CD4-positive, alpha-beta T cell treated with Interleukin-4 for 1 hour (primary cell): ENCODE data around the gene MMRN1.

Source experiments
- DNase-seq, 2 donors: peaks; one replicate each; pipeline ENCODE4 v3.0.0-alpha.2; 2020 to 2022

The MMRN1 gene

DNA sequence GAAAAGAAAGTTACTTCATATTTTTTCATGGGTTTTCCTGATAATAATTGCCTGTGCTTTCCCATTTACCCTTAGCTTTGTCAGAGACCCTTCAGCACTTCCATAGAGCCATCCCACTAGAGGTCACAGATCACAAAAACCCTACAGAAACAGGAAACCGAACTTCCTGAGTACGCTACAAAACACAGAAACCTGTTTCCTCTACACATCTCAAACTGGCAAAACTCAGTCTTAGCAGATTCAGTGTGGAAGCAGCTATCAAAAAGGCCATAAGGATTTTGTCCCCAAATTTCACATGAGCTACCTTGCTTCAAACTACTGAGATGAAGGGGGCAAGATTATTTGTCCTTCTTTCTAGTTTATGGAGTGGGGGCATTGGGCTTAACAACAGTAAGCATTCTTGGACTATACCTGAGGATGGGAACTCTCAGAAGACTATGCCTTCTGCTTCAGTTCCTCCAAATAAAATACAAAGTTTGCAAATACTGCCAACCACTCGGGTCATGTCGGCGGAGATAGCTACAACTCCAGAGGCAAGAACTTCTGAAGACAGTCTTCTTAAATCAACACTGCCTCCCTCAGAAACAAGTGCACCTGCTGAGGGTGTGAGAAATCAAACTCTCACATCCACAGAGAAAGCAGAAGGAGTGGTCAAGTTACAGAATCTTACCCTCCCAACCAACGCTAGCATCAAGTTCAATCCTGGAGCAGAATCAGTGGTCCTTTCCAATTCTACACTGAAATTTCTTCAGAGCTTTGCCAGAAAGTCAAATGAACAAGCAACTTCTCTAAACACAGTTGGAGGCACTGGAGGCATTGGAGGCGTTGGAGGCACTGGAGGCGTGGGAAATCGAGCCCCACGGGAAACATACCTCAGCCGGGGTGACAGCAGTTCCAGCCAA lies at the start of gene MMRN1:
Gene MMRN1, plus strand, starts transcription at position 206 of the 902 bp plus-strand sequence. Its CDS starts 118 bp downstream, at position 324.
- DNase-seq: peak in 1 of 2 donors; percentile 16

DNA sequence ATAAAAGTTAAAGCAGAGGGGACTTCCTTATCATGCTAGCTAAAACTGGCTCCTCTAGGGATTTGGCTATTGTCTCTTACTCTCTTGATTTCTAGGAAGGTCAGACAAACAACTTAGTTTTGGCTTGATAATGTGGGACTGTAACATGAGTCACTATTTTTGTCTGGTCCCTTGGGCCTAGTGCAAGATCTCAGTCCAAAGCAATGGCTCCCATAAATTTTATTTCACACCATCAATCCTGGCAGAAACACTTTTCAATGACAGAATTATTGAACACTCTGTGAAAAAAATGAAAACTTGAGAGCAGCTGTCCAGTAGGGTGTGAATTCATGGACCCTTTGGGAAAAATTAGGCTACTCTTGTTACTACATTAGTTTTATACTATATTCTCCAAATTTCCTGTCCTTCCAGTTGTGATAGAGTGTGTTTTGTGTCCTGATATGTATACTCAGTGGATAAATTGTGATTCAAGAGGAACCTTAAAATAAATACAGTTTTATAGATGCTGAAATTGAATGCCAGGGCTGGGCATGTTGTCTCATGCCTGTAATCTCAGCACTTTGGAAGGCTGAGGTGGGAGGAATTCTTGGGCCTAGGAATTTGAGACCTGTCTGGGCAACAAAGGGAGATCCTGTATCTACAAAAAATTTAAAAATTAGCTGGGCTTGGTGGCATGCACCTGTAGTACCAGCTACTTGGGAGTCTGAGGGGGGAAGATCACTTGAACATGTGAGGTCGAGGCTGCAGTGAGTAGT lies 46.9 kb upstream of the MMRN1 start:
- DNase-seq: no peak

DNA sequence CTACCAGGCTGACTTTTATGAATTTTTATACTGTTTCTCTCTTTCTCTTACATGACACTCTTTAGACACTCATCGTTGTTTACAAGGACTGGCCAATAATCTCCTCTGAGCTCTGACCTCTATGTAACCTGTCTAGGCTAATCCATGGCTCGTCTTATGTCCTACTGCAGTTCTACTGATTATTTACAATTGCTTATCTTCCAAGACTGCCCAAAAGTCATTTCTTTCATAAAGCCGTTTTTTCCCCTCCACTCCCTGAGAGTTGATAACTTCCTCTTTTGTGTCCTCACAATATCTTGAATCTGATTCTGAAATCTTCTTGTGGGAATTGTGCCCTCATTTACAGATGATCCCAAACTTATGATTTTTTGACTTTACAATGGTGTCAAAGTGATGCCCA lies 39.4 kb upstream of the MMRN1 start:
- no peak for DNase-seq

GRCh38 chr4:89860971-89861370 lies 33.7 kb upstream of the MMRN1 start:
- DNase-seq: no peak

DNA sequence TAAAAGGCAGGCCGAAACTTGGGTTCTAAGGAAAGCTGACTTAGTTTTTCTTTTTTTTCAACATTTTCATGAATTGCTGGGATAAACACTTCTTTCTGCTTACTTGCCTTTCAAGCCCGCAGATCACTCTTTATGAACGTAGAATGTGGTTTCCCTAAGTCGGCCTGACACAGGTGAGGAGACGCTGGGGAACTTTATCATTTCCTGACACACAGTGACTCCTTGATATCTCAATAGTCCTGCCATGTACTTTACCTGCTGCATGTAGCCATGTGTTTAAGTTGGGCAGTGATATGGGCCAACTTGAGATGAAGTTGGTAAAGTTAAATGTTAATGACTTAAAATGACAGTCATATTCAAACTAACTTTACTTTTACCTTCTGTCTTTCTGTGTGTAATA lies 31.1 kb upstream of the MMRN1 start:
- no peak for DNase-seq

GRCh38 chr4:89868276-89868675 lies 26.4 kb upstream of the MMRN1 start:
- no peak for DNase-seq

- no peak for DNase-seq
These were observed 25.6 kb upstream of the MMRN1 start for GRCh38 chr4:89868999-89869589.

GRCh38 chr4:89871211-89871610 lies 23.4 kb upstream of the MMRN1 start:
- DNase-seq: no peak

DNA sequence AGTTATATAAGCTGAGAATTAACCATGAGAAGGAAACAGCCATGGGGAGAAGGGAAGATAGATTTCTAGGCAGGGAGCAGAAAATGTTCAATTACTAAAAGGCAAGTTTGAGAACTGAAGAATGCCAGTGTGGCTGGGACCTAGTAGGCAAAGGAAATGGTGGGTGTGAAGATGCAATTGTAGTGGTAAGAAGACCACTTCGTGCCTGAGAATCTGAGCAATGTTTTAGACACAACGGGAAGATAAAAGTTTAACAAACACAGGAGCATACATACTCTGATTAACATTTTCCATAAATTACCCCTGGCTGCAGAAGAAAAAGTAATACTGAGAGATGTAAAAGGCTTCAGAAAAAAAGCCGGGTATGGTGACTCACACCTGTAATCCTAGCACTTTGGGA lies 18.1 kb upstream of the MMRN1 start:
- DNase-seq: no peak

DNA sequence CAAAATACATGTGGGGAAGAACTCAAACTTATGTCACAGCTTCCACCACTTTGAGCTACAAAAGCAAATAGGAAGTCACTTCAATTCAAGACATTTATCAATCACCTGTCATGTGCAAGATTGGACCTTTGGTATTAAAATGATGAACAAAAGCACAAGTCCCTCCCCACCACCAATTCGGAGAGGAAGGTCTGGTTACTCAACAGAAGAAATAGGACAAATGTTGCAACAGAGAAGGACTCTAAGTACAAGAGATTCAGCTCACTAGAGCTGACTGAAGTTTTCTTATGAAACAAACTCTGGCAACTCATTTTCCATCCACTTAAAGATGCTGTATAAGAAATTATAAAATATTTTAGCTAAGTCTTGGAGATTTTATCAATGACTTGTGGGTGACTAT lies 16.0 kb upstream of the MMRN1 start:
- no peak for DNase-seq

DNA sequence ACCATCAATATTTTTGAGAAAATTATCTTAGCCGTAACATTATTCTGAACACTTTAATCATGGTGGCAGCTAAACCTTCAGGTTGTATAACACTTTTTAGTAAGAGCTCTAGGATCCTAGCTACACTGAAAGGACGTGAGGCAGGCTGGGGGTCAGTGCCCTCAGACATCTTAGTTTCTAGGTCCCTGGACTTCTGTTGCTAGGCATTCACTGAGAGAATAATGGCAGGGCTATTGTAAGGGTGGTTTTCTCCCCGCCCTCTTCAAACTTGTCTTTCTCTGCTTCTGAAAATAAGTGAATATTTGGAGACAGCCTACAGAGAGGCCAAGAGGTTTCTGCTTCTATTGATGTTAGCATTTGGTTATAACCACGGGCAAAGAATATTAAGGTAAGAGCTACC lies 15.4 kb upstream of the MMRN1 start:
- DNase-seq: no peak

GRCh38 chr4:89889289-89889688 lies 5.4 kb upstream of the MMRN1 start:
- peak in 1 of 2 donors; percentile 11 for DNase-seq

GRCh38 chr4:89897867-89898266 lies 3.2 kb downstream of the MMRN1 start:
- DNase-seq: no peak

DNA sequence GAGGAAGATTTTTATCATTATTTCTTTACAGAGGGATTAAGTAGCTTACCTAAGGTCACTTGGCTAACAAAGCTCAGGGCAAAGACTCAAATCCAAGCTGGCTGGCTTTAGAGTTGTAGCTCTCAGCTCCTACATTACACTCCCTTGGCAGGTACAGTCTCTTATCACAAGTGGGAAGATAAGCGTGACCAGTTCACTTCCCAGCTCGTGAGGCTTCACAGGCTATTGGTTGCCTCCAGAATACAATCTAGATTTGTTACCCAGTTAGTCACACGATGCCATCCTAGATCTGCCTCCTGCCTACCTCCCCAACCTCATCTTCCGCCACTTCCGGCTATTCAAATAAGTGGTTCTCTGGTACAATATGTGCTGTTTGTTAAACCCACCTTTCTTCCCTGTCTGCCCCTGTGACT lies 3.7 kb downstream of the MMRN1 start:
- DNase-seq: no peak

- DNase-seq: no peak
These were observed 4.5 kb downstream of the MMRN1 start for GRCh38 chr4:89899152-89899551.

DNA sequence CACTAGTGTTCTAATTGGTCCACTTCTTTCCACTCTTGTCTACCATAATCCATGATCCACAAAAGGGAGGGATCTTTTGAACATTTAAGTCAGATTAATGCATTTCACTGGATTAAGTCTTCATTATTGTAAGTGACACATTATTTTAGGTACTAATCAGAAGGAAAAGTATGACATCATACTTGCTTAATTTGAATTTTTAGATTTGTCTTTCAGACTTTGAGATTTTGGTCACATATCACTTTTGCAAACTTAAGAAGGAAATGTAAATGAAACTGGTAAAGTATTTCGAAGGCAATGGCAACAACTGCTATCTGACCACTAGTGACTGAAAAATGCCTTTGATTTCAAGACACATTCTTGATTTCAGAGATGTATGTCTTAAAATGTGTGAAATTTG lies 5.2 kb downstream of the MMRN1 start:
- DNase-seq: no peak

GRCh38 chr4:89901808-89902431 lies 7.3 kb downstream of the MMRN1 start:
- DNase-seq: peak; percentile 46 to 63

- no peak for DNase-seq
These were observed 9.9 kb downstream of the MMRN1 start for GRCh38 chr4:89904524-89904923.

- DNase-seq: no peak
These were observed 11.7 kb downstream of the MMRN1 start for GRCh38 chr4:89906316-89906715.

DNA sequence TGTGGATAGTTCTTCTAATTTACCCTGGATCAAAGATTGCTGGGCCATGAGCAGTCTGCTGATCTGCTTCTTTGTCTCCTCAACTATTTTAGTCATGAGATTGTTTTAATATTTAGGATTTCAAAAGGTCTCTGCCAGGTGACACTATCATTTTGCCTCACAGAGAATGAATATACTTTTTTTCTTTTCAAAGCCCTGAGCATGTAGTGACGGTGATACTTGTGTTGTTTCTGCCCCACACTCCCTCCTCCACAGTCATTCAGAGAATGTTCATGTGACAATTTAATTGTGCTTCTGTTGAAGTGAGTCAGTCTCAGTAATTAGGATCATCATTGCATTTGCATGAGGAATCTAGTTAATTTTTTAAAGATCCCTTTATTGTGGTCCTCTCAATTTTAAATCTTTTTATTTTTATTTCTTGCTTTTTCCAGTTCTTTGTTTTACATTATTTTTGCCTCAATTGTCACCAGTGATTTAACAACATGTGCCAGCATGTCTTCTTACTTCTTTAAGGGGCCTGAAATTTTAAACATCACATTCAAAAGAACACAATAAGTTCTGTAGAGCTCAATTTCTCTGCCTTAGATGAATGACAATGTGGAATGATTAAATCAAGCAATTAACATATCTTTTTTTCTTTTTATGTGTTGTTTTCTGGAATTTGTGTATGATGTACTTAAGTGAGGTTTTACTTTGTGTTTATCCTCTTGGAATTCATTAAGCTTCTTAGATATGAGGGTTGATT lies 12.3 kb downstream of the MMRN1 start:
- DNase-seq: no peak

DNA sequence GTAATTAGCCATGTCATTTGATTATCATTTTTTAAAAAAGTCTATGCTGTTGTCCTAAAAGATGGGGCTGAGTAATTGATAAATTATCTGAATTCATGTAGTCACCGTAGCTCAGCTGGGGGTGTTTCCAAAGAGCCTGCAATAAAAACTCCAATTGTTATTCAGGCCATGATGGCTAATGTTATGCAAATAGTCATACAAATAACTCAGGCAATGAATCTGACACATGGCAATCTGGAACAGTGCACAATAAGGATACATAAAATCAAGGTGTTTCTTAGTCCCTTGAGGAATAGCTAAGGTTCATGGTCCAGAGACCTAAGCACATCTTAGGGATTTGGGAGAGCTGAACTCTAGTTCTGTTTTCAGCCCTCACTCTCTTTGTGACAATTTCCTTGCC lies 15.2 kb downstream of the MMRN1 start:
- DNase-seq: no peak

DNA sequence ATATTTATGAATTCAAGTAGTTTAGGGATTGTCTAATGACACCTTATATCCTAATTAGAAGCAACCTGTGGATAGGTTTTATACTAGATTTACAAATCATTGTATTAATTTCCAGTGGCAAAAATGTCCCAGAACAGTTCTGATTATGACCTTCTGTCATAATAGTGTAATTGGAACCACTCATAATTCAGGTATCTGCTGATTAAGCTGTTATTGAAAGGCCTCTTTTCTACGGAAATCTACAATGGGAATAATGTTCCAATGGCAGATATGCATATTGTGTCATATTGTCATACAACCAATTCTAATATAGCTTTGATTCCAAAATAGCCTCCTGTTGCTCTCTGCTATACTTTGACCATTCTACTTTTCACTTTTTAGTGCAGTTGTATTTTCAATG lies 19.0 kb downstream of the MMRN1 start:
- no peak for DNase-seq
